HG03521 (cell line): ENCODE data around the gene GNAI2.
"Not testable (repeated sequence)": the region's sequence is repeated elsewhere in the genome, so short reads cannot be mapped to it uniquely, and the experiment has no call there.

Experiments used
- ATAC-seq: cut with Tn5 transposase; IDR thresholded peaks from one replicate; pipeline ENCODE4 v1.9.1; 2021; ENCODE audit warnings: mild to moderate bottlenecking, moderate library complexity; ENCODE audit not compliant: unreplicated experiment

GNAI2 gene

DNA sequence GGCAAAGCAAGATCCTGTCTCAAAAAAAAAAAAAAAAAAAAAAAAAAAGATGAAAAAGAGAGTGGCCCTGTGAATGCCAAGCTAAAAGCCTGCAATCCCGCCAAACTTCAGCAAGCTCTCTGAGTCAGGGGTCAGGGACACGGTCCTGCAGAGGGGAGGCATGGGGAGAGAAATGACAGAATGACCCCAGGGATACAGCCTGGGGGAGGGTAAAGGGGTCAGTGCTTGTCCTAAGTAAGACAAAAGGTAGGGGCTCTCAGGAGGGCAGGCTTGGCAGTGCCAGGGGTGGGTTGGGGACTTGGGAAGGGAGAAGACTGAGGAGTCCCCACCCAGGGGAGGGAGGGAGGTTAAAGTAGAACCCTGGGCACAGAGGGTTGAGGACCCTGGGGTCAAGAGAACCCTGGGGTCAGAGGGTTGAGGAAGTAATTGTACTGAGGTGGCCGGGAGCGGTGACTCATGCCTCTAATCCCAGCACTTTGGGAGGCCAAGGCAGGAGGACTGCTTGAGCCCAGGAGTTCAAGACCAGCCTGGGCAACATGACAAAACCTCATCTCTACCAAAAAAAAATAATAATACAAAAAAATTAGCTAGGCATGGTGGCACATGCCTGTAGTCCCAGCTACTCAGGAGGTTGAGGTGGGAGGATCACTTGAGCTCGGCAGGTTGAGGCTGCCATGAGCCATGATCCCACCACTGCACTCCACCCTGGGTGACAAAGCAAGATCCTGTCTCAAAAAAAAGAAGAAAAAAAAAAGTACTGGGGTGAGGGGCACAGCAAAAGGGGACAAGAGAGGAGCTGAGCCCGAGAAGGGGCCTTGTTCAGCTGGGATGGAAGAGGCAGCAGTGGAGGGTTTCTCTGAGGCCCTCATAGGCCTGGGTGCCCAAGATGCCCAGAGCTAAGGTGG lies 27.7 kb downstream of the GNAI2 start:
- no peak for ATAC-seq

DNA sequence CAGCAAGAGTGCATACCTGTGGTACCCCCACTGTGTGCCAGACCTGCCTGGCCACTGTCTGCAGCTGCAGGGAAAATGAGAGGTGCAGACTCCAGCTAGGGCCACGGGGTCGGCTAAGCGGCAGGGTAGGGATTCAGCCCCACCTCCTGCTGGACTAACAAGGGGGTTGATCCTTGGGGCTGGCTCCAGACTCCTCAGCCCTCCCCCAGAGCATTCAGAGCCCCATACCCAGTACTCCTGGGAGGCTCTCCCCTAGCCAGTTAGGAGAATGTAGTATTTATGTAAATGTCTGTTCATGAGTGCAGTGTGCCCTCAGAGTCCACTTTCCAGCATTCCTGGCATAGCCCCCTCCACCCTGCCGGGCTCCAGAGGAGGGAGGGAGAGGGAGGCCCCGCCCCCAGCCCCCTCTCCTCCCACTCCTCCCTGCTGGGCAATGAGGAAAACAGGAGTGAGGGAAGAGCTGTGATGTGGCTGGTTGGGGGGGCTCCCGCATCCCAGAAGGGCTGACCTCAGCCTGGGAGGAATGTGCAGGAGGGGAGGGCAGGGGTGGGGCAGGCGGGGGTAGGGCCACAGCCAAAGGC lies 28.5 kb downstream of the GNAI2 start:
- ATAC-seq = no peak

GRCh38 chr3:50264964-50265485 lies 29.0 kb downstream of the GNAI2 start:
- no peak for ATAC-seq

DNA sequence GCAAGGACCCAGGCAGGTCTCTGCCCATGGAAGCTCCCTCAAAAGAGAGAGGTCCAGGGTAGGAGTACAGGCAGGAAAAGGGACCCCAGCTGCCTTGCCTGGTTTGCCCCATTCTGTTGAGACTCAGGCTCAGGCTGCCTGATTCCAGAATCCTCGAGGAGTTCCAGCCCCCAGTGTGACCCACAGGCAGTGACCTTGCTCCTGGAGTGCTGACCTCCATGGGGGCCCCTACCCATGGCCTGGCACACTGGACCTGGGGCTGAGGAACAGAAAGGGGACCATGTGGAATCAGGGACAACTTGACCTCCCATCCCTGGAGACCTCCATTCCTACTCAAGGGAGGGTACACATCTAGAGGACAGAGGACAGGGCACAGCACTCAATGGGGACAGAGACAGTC lies 29.6 kb downstream of the GNAI2 start:
- ATAC-seq = no peak

DNA sequence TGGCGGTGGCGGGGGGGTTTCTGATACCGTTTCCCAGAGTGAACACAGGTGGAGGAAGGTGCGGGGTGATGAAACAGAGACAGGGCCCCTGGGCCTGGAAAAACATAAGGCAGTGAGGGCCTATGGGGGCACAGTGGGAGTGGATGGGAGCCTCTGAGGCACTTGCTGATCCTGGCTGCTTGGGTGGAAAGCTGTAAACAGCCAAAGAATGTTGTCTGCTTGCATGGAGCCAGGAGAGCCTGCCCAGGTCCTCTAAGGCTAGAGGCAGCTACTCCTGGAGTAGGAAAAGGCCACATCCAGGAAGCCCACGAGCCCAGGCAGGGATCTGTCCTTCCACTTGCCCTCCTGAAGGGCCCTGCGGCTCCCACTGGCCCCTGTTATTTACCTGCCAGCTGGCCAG lies 30.0 kb downstream of the GNAI2 start:
- ATAC-seq = no peak

GRCh38 chr3:50266836-50267235 lies 30.8 kb downstream of the GNAI2 start:
- ATAC-seq = no peak

DNA sequence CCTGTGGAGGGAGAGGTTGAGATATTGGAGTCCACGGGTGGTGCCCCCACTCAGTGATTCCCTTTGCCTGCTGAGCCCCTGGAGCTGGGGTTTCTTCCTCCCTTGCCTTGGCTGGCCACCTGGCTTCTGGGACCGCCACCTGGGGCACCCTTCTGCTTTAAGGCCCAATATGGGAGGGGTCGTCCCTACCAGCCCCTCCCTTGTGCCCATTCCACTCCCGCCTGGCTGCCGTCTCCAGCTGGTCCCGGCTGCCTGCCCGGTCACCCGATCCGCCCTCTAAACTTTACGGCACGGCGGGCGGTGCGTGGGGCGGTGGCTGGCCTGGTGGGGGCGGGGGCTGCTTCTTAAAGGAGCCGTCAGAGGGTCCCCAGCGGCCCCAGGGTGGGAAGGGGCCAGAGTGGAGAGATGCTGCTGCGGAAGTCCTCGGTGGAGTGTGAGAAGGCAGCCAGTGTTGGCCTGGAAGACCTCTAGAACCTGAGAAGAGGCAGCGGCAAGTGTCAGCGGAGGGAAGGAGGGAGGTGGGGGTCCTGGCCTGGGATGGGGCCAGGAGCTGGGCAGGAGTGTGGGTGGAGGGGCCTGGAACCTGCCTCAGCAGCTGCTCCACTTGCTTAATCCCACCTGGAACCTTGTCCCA lies 31.4 kb downstream of the GNAI2 start:
- no peak for ATAC-seq

- no peak for ATAC-seq
These were observed 32.3 kb downstream of the GNAI2 start for GRCh38 chr3:50268276-50268675.

GRCh38 chr3:50268703-50269451 lies 32.9 kb downstream of the GNAI2 start, which contains the start of gene SEMA3B:
TSS of gene SEMA3B (plus strand) at chr3:50269147. CDS start at chr3:50269241, 94 bp downstream.
- no peak for ATAC-seq

GRCh38 chr3:50269460-50269859 lies 33.5 kb downstream of the GNAI2 start:
- no peak for ATAC-seq

DNA sequence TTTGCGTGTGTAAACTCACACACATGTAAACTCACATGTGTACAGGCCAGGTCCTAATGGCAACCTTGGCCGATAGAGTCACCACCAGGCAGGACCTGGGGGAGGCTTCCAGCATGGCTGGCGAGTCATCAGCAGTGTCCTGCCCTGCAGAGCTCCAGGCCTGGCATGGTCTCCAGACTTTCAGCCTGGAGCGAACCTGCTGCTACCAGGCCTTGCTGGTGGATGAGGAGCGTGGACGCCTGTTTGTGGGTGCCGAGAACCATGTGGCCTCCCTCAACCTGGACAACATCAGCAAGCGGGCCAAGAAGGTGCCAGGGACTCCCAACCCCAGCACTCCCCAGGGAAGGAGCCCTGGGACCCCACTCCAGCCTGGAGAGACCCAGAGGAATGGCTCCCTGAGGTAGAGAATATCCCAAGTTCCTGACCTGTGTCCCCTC lies 34.0 kb downstream of the GNAI2 start:
- no peak for ATAC-seq

- ATAC-seq = no peak
These were observed 34.6 kb downstream of the GNAI2 start for GRCh38 chr3:50270422-50271224.

GRCh38 chr3:50271314-50271936 lies 35.4 kb downstream of the GNAI2 start:
- ATAC-seq = no peak

DNA sequence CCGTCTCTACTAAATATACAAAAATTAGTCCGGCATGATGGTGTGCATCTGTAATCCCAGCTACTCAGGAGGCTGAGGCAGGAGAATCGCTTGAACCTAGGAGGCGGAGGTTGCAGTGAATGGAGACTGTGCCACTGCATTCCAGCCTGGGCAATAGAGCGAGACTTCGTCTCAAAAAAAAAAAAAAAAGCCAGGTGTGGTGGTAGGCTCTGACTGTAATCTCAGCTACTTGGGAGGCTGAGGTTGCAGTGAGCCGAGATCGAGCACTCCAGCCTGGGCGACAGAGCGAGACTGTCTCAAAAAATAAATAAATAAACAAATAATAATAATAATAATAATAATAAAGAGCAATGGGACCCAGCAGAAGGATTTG lies 36.5 kb downstream of the GNAI2 start:
- not testable (repeated sequence) for ATAC-seq

DNA sequence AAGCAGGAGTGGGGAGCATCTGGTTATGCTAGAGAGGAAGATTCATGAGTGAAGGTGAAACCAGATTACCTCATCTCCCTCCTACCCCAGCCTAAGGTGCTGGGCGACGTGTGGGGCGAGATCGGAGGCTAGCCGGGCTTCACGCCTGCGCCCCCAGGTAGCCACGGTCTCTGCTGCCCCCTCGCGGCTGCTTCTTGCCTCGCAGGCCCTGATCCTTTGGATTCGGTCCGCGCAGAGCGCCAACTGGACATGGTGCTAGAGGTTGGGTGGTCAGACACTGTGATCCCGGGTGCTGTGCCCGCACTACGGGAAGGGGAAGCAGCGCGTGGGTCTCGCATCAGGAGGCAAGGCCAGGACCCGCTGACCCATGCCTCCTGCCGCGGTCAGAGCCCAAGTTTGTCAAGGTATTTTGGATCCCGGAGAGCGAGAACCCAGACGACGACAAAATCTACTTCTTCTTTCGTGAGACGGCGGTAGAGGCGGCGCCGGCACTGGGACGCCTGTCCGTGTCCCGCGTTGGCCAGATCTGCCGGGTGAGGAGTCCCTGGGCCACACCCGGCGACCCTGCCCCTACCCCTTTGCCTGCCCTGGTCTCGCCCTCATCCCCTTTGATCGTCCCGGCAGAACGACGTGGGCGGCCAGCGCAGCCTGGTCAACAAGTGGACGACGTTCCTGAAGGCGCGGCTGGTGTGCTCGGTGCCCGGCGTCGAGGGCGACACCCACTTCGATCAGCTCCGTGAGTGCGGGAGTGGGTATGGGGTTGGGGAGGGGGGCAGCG lies 37.1 kb downstream of the GNAI2 start:
- peak; percentile 63 for ATAC-seq

DNA sequence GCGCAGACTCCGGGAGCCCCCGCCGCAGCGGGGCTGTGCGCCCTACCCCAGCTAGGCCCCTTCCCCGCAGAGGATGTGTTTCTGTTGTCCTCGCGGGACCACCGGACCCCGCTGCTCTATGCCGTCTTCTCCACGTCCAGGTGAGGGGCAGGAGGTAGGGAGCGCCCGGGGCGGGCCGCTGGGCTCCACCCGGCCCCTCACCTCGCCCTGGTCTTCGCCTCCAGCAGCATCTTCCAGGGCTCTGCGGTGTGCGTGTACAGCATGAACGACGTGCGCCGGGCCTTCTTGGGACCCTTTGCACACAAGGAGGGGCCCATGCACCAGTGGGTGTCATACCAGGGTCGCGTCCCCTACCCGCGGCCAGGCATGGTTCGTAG lies 37.7 kb downstream of the GNAI2 start:
- no peak for ATAC-seq

DNA sequence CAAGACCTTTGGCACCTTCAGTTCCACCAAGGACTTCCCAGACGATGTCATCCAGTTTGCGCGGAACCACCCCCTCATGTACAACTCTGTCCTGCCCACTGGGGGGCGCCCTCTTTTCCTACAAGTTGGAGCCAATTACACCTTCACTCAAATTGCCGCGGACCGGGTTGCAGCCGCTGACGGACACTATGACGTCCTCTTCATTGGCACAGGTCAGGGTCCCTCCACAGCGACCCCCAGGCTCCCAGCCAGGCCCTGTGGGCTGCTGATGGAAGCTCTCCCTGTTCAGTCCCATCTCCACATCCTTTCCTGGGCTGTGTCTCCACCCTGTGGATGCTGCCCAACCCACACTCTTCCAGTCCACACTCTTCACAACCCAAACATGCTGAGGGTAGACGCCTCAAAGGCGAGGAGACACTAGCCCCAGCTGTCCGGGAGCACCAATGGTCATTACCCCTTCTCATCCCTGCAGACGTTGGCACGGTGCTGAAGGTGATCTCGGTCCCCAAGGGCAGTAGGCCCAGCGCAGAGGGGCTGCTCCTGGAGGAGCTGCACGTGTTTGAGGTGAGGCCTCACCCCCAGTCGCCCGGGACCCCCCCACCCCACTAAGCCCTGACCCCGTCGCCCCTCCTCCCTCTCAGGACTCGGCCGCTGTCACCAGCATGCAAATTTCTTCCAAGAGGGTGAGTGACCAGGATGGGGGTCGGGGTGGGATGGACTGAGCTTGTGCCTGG lies 38.5 kb downstream of the GNAI2 start:
- ATAC-seq = no peak
